ENCODE data around the gene RASEF.

Gene RASEF

DNA sequence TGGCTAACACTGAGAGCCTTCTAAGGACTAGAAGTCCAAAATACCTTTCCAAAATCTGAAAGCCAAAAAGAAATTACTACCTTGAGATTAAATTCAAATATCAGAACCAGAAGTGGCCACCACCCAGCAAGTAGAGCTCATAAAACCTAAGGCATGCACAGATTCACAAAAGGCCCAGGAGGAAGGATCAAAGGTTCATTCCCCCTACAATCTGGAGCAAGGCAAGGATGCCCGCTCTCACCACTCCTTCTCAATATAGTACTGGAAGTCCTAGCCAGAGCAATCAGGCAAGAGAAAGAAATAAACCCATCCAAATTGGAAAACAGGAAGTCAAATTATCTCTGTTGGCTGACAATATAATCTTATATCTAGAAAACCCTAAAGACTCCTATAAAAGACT is 6.0 kb downstream of the RASEF start:
- no peak for DNase-seq (ENCODE audit: low spot score)

DNA sequence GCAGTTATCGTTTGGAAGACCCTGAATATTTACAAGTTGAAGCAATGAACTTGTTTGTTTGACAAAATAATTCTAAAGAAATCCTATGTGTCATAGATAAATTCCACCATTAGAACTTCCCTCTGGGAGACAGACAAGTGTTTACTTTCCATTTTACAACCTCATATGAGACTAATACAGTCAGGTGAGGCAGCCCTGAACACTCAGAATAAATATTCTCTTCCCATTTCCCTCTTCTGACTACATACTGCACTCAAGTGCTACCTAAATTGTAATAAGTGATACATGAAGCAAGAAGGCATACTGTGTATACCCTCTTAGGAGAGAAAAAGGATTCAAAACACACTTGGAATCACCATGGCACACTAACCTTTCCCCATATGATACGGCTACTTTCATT is 6.8 kb downstream of the RASEF start:
- no peak for DNase-seq (ENCODE audit: low spot score)

DNA sequence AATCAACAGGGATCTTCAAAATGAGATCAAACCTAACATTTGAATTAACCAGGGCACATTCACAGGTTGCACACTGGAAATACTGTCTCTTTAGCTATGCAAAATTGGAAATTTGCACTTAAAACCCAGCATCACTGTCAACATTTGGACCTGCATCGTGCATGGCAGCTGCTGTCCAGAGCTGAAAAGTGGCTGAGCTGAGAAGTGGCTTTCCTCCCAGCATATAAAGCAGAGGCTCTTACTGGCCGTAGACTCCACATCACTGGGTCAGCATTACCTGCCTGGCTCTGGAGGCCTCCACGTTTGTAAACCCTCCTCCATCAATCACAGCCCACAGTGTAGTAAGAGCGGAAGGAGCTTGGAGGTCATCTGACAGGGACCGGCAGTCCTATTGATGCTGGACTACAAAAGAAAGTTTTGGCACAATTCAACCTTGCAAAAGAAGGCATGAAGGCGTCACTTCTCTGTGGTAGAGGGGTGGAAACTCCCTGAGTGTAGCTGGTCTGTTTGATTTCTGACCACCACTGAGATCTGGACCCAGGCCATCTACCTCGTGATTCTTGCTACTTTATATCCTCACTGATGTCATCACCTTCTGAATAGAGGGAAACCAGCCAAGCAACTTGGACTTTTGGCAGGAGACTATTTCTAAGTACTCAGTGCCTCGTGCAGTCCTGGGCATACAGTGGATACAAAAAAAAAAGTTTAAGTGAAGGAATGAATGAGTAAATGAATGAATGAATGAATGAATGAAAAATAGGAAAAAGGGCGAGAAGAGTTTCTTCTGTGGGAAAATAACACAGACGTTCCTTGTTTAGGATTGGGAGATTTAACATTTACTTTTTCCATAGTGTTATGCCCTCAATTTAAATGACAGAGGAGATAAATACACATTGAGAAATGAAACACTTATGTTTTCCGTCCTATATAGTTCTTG is 14.8 kb downstream of the RASEF start:
- DNase-seq (ENCODE audit: low spot score), result no peak

DNA sequence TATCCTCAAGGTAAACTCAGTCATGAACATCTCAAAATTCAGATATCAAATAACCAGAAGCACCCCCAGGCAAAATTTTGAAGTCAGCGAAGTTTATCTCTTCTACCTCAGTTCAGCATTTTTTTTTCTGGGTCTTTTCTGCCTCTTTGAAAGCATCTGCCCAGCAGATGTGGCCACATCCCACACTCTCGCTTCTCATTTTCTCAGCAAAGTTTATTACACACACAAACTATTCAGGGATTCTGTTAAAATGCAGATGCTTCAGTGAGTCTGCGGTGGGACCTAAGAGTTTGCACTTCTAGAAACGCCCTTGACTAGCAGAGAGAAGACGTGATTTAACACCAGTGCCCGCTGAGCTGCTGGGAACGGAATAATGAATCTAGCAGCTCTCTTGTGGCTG is 19.3 kb downstream of the RASEF start:
- no peak for DNase-seq (ENCODE audit: low spot score)

DNA sequence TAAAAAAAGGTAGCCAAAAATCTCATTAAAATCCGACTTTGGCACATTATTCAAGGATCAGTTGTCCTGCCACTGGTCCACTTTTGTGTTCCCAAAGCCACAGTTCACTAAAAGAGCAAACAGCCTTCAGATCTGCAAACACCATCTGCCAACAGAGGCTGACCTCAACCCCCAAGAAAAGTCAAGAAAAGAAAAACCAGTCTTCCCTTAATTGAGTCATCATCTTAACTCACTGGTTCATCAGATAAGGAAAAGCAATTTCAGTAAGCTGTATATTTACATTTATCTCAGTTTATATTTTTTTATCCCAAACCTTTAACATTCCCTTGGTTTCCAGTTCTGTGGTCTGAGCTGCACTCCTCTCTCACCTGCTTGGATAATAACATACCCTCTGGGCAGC is 21.2 kb downstream of the RASEF start:
- no peak for DNase-seq (ENCODE audit: low spot score)

DNA sequence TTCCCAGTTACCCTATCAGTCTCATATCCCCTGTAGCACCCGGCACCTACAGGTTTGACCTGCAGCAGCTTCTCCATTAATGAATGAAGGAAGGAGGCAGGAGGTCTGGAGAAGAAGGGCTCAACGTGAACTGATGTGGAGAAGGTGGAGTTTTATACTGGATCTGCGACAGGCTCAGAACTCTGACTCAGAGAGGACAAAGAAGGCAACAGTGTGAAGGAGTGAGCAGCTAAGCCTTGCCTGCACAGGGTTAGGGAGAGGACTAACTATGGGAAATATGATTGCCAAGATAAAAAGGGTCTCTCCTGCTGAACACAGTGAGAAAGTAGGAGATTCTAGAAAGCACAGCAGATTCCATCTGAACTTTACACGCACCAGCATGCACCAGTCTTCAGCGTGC is 23.6 kb downstream of the RASEF start:
- no peak for DNase-seq (ENCODE audit: low spot score)

DNA sequence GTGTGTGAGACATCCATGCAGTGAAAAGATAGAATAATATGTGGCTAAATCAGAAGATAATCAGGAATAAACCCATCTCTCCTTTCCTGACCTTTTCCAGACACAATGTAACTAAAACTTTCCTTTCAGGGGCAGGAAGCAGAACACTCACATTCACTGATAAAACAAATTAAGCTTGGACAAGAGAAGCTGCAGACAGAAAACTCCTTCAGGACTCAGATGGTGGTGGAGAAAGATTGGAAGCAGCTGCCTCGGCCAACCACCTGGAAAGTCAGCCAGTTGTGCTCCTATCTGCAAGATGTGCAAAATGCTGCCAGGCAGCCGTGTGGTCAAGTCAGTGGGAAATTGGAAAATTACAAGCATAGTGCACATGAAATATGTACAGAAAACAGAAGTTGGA is 26.9 kb downstream of the RASEF start:
- no peak for DNase-seq (ENCODE audit: low spot score)

DNA sequence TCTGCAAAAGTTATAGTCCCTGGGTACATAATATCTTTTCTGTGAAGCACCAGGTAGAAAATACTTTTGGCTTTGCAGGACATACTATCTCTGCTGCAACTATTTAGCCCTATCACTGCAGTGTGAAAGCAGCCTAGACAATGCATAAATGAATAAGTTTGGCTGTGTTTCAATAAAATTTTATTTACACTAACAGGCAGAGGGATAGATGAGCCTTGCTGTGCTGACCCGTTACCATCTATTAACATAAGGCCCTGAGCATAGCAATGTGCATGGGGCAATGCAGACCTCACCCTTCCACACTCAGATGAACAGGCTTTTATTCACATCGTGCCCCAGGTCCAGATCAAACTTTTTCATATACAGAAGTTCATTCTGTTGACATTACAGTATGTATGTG is 27.8 kb downstream of the RASEF start:
- DNase-seq (ENCODE audit: low spot score), result no peak

DNA sequence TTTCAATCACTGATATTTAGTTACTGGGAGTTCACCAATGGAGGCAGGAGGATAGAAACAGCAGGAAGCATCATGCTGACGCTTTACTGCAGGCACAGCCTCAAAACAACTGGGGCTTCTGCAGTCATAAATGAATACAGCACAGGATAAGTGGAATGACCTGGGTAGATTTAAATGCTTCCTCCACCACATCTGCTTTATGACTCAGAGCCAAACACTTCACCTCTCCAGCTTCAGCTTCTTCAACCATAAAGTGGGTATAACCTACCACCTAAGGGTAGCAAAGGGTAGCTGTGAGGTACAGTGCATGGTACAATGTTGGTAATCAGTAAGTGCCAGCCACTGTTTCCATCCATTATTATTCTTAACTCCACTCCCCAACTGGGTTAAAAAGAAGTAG is 28.4 kb downstream of the RASEF start:
- DNase-seq (ENCODE audit: low spot score), result no peak

DNA sequence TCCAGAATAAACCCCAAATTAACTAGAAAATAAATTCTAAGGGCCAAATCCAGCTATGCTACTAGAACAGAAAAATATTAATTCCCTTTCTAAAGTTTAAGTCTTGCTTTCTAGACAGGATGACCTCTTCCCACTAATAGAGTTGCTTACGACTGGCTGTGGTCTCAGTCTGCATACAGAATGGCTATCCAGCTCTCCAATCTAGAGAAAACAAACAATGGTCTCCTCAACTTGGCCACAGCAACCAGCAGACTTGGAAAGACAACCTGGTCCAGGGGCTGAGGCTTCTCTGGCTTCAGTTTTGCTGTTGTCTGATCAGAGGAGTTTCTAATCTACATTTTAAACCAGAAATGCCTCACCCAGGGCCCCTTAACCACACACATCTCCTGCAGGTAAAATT is 28.9 kb downstream of the RASEF start:
- DNase-seq (ENCODE audit: low spot score), result no peak

DNA sequence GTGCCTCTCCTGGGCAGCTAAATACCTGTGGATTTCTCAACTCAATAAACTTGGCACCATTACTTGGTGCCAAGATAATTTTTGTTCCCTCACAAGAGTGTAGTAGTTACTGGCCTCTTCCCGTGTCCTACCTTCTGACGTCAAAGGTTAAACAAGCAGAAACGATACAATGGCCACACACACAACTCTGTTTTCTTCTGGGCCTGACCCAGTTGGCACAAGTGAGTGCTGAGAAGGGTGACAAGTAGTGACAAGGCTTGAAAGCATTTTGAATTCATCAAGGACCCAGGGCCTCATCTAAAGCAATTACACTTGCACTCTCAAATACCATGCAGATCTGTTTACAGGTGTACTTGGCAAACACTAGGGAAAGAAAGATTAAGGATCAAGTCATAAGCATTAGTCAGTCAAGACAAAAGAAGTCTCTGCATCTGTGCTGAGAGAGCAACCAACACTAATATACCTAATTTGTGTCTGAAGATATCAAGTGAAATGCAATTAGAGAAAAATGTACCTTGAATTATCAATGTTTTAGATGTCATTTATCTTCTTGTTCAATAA is 30.8 kb downstream of the RASEF start:
- DNase-seq (ENCODE audit: low spot score), result no peak

DNA sequence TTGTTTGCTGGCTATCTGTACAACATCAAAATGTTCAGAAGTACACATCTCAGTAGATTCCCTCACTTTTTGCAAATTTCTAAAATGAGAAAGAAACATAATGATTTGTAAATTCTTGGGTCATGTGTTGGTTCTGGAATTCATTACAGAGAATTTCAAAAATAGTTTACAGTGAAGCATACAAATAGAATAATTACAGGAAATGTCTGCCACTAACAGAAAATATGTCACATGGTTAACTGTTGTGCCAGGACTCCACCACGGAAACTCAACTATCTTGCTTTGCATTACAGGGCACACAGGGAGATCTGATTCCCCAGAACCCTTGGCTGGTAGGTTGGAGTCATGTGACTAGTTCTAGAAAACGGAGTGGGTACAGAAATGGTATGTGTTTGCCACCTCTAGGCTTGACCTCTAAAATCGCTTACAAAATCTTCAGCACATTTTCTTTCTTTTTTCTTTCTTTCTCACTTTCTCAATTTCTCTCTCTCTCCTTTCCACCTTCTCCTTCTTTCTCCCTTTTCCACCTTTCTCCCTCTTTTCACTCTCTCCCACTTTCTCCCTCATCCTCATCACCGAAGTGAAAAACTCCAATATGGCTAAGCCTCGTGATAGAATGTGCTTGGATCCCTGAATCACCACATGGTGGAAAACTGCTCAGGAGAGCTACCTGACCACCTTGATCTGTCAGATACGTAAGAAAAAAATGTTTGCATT is 32.4 kb downstream of the RASEF start:
- DNase-seq (ENCODE audit: low spot score), result no peak

DNA sequence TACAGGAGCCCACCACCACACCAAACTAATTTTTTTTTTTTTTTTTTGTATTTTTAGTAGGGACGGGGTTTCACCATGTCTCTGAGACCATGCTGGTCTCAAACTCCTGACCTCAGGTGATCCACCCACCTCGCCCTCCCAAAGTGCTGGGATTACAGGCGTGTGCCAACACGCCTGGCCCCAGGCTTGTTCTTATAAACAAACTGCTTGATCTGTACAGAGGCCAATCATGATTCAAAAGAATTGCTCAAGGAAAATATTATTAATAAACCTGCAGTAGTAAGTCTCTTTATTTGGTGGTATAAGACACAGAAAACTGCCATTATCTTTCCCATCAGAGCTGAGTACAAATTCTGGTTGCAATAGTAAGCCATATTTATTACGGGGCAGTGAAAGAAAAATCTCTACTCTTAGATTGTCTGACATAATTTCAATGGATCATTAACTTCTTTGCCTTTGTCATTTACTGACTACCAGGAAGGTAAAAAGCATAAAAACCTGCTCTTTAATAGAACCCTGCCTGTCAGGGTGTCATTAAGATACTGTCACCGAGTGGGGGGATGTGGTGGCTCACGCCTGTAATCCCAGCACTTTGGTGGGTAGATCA is 33.3 kb downstream of the RASEF start:
- no peak for DNase-seq (ENCODE audit: low spot score)

DNA sequence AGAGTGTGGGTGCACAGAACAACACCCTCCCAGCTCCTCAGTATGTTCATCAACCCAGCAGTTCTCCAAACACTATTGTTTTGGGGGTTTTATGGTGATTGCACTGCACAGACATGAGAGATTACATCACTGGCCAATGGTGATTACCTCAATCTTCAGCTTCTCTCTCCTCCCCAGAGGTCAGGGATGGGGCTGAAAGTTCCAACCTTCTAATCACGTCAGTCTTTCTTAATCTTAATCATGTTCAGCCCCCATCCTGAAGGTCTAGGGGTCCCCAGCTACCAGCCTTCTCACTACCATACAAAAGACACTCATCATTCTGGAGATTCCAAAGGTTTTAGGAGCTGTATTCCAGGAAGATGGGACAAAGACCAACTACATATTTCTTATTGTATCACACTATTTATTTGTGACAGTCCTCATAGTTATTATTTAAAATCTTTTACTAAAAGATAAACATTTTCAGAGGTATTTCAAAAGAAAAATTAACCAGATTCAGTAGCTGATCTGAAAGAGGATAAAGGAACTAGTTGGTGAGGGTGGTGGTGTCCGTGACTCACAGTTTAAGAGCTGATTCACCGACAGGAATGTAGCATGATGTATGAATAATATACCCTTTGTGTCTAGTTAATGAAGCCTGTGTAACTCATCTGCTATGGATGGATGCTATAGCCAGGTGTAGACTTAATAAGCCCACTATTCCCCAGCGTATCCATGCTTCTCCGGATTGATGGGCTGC is 35.6 kb downstream of the RASEF start:
- no peak for DNase-seq (ENCODE audit: low spot score)

DNA sequence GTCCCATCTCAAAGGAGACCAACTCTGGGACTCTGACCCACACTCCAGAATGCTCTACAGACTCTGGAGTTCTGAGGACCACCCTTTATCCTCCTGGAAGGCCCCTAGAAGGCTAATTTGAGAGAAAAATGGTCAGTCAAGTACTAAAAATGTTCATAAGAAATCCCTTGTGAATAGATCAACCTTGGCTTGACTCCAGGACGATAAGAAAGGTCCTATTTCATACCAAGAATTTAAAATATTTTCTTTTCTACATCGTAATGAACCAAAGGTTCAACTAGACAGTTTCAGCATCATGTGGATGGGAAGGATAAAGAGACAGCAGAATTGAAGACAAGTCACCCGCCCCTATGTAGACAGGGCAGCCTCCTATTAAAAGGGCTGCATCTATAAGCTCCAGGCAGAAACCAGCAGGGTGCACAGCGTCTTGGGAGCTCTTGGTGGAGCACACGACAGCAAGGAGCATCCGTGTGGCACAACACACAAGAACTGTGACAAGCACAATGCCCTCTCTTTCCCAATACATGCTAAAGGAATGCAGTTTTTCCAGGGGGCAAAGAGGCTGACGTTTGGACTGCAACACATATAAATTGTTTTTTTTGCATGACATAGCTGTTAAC is 38.3 kb downstream of the RASEF start:
- DNase-seq (ENCODE audit: low spot score), result no peak

DNA sequence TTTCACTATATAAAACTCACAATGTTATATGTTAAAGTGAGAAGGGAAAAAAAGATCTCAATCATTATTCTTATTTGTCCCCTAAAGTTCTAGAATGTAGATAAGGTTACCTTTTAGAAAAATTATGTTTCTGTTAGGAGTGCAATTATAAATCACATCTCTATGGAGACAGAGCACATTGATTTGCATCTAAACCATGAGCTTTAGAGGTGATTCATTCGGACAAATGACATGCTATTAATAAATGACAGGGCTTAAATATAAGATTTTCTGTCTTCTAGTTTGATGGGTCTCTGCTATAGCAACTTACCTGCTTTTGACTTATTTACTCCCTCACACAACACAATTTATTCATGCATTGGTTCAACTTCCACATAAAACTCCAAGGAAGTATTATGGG is 39.8 kb downstream of the RASEF start:
- DNase-seq (ENCODE audit: low spot score), result no peak

DNA sequence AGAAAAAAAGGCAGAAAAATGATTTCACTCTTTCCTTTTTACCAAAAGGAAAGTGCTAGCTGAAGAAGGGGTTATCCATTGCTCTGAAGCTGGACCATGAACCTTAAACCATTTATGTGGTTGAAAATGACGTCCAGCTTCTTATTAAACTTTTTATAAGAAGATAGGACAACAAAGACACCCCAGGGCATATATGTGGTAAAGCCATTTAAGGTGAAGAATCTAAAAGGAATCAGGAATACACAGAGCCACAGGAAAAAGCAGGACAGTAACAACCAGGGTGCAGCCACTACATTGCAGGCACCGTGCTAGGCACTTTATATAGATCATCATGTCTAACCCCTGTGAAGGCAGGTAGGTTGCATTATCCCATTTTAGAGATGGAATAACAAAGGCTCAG is 42.1 kb downstream of the RASEF start:
- DNase-seq (ENCODE audit: low spot score), result no peak

DNA sequence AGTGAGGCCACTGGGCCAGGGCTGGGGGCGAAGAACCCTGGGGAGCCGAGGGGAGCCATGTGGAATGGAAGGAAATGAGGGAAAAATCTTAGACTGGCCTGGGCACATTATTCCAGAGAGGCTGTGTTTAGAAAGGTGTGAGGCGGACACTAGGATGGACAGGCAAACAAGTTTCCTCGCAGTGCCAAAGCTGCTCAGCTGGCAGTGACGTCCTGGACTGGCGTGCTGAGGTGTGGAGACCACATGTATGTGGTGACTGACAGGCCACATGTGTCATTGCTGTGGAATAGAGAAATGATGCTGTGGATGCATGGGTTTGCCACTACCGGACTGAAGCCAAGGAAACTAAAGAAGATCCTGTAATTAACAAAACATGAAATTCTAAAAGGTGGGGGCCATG is 42.6 kb downstream of the RASEF start:
- no peak for DNase-seq (ENCODE audit: low spot score)

DNA sequence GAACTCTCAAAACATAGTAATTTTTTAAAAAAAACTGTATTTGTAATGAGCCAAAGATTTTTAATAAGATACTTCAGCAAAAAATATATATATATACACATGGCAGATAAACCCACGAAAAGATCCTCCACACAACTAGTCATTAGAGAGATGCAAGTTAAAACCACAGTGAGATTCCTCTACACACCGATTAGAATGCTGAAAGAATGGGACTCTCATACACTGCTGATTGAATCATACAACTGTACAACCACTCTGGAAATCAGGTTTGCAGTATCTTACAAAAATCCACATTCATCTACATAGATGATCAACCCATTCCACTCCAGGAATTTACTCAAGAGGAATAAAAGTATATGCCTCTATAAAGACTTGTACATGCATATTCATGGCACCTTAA is 43.7 kb downstream of the RASEF start:
- DNase-seq (ENCODE audit: low spot score), result no peak

DNA sequence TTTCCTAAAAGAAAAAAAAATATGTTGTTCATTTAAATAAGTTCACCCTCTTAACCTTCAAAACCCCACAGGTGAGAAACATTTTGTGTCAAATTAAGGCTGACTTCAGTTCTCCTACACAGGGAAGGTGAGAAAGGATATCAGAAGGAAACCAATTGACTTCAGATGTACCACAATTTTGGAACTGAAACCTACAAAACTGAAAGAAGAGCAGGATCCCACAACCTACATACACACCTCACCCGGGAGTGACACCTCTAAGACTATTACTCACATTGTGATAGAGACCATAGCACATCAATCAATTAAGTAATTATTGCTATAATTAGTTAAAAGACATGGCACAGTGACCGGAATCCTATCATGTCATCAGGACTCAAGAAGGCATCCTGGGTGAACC is 47.0 kb downstream of the RASEF start:
- no peak for DNase-seq (ENCODE audit: low spot score)

DNA sequence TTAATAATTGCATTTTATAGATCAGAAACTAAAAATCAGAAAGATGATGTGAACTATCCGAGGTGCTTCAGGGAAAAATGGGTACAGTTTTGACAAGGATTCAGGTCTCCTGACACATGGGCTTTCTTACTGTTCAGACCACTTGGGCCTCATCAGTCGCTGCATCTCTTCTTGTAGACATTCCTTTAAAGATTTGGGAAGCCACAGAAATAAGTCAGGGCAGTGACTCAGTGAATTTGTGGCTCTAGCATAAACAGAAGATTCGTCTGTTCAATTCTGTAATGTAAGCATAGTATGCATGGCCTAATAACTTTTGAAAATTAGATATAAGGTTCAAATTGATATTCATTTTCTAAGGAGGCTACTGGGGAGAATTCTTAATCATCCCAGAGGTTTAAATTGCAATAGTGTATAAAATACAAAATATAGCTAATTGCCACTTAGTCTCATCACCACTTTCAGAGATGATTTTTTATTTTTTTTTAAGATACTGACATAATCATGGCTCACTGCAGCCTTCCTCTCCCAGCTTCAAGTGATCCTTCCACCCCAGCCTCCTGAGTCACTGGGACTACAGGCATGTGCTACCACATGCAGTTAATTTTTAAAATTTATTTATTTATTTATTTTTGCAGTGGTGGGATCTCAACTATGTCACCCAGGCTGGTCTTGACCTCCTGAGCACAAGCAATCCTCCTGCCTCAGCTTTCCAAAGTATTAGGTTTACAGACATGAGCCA is 48.9 kb downstream of the RASEF start:
- no peak for DNase-seq (ENCODE audit: low spot score)

Measured in left forelimb (tissue), 1 donor.